PC-3 (cell line): ENCODE measurements around the gene KCNT2.
"Not testable (repeated sequence)": the region's sequence is repeated elsewhere in the genome, so short reads cannot be mapped to it uniquely, and the experiment has no call there.

Source experiments
- CTCF ChIP-seq: fragments of 300-600 bp; sonication (generic); conservative IDR thresholded peaks from 2 replicates; pipeline ENCODE4 v1.5.1; 2017; ENCODE audit warnings: antibody characterized with exemption, low read depth, mild to moderate bottlenecking, low read length
- EZH2 ChIP-seq: fragments of 300-600 bp; sonication (generic); IDR thresholded peaks from one replicate; pipeline ENCODE4 v1.6.1; 2017; ENCODE audit warnings: antibody characterized with exemption, mild to moderate bottlenecking, low read length; ENCODE audit not compliant: unreplicated experiment
- EZH2phosphoT487 ChIP-seq: fragments of 300-600 bp; sonication (generic); IDR thresholded peaks from 2 replicates; pipeline ENCODE4 v1.6.1; 2018; ENCODE audit warnings: mild to moderate bottlenecking, antibody characterized with exemption, low read length, borderline replicate concordance

- not testable (repeated sequence) for TF ChIP-seq CTCF, EZH2phosphoT487, EZH2
Observed at GRCh38 chr1:196504224-196504623, 104.0 kb downstream of the KCNT2 start.
